Breast epithelium (tissue), 3 donors: ENCODE results near the gene GPC5.

Experiments
- CTCF ChIP-seq, 3 donors: fragments of 450-650 bp; IDR thresholded peaks; one replicate each; pipeline ENCODE4 v1.5.1; 2016 to 2017; ENCODE audit warnings: antibody characterized with exemption in 3 of 3, mild to moderate bottlenecking in 3 of 3, moderate library complexity in 3 of 3
- POLR2A ChIP-seq: fragments of 450-650 bp; IDR thresholded peaks from one replicate; pipeline ENCODE4 v1.6.1; 2016; ENCODE audit warnings: antibody characterized with exemption, mild to moderate bottlenecking, moderate library complexity
- POLR2AphosphoS5 ChIP-seq, 3 donors: sonication (generic); formaldehyde crosslinking; IDR thresholded peaks; one replicate each; pipeline ENCODE4 v1.6.1; 2017; ENCODE audit warnings: antibody characterized with exemption in 3 of 3

GRCh38 chr13:91896547-91896946 lies 498.1 kb downstream of the GPC5 start:
- TF ChIP-seq CTCF (IDR thresholded peaks at IDR 0.05), result no peak
- TF ChIP-seq POLR2AphosphoS5 (IDR thresholded peaks at IDR 0.05), result no peak
- no peak for TF ChIP-seq POLR2A
